ENCODE results near the gene SMPD4. TPM values are rescaled to one million over a fixed set of nuclear protein-coding genes. Genes with fewer than 3 reads are reported as not detected.
A peak's percentile ranks its signal among the peaks of the same experiment; 100 is the strongest.

The SMPD4 gene
- total and polyA plus RNA-seq, 2 of the 13 experiments (the other 11 are each of a cell fraction or from before 2014, with no cell fraction given) = 63.2 to 70.5 TPM

- TF ChIP-seq, protein P1, sequence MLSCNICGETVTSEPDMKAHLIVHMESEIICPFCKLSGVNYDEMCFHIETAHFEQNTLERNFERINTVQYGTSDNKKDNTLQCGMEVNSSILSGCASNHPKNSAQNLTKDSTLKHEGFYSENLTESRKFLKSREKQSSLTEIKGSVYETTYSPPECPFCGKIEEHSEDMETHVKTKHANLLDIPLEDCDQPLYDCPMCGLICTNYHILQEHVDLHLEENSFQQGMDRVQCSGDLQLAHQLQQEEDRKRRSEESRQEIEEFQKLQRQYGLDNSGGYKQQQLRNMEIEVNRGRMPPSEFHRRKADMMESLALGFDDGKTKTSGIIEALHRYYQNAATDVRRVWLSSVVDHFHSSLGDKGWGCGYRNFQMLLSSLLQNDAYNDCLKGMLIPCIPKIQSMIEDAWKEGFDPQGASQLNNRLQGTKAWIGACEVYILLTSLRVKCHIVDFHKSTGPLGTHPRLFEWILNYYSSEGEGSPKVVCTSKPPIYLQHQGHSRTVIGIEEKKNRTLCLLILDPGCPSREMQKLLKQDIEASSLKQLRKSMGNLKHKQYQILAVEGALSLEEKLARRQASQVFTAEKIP (CRISPR knock-in tag; IDR thresholded peaks at IDR 0.05; ENCODE audit: borderline replicate concordance) = no peak
- peak; percentile 58; the same call in 1 of the 2 replicates for TF ChIP-seq SIX4 (CRISPR knock-in tag; IDR thresholded peaks at IDR 0.05)
- peak; percentile 79 for TF ChIP-seq ZNF589 (CRISPR knock-in tag; conservative IDR thresholded peaks at IDR 0.05)
- TF ChIP-seq FOXA3 (CRISPR knock-in tag; IDR thresholded peaks at IDR 0.05) = peak; percentile 62; the same call in 1 of the 2 replicates
- peak; percentile 96; the same call in 1 of the 2 replicates for TF ChIP-seq E2F2 (CRISPR knock-in tag; IDR thresholded peaks at IDR 0.05; ENCODE audit: borderline replicate concordance)
- TF ChIP-seq GMEB2 (CRISPR knock-in tag; IDR thresholded peaks at IDR 0.05; ENCODE audit: low read depth) = 0 out of 2 replicates have a peak, but pooled peaks have one; percentile 53
- TF ChIP-seq MIXL1 (CRISPR knock-in tag; IDR thresholded peaks at IDR 0.05) = peak; percentile 21; the same call in 1 of the 2 replicates
- peak; percentile 55; the same call in 1 of the 2 replicates for TF ChIP-seq HOXA5 (CRISPR knock-in tag; IDR thresholded peaks at IDR 0.05)
- peak; percentile 92 for TF ChIP-seq ATF7-NPFF (CRISPR knock-in tag; IDR thresholded peaks at IDR 0.05; ENCODE audit: low read depth)
- TF ChIP-seq NKX3-1 (CRISPR knock-in tag; IDR thresholded peaks at IDR 0.05) = peak; percentile 43
- TF ChIP-seq BRF2 (CRISPR knock-in tag; IDR thresholded peaks at IDR 0.05) = peak; percentile 83; the same call in 1 of the 2 replicates
- TF ChIP-seq ZNF674 (CRISPR knock-in tag; IDR thresholded peaks at IDR 0.05; ENCODE audit: low read depth) = peak; percentile 52; the same call in 1 of the 2 replicates
- TF ChIP-seq ZNF619 (CRISPR knock-in tag; IDR thresholded peaks at IDR 0.05) = no peak
- TF ChIP-seq MIER3 (CRISPR knock-in tag; IDR thresholded peaks at IDR 0.05; ENCODE audit: borderline replicate concordance) = peak; percentile 65; the same call in 1 of the 2 replicates
- peak; percentile 34 for TF ChIP-seq XRCC5 (optimal IDR thresholded peaks at IDR 0.05; ENCODE audit: low read length)
- TF ChIP-seq ARNTL (CRISPR knock-in tag; IDR thresholded peaks at IDR 0.05) = peak; percentile 32; the same call in 1 of the 2 replicates
- TF ChIP-seq ZNF331 (CRISPR knock-in tag; IDR thresholded peaks at IDR 0.05) = peak; percentile 68
- 0 out of 2 replicates have a peak, but pooled peaks have one; percentile 43 for TF ChIP-seq ZNF251 (CRISPR knock-in tag; IDR thresholded peaks at IDR 0.05)
- TF ChIP-seq NR0B2 (CRISPR knock-in tag; IDR thresholded peaks at IDR 0.05) = peak; percentile 77; the same call in 1 of the 2 replicates
- peak; percentile 98 for TF ChIP-seq CREM (IDR thresholded peaks at IDR 0.05)
- peak; percentile 89 for TF ChIP-seq CREM (CRISPR knock-in tag; IDR thresholded peaks at IDR 0.05)
- TF ChIP-seq FOXO1 (CRISPR knock-in tag; IDR thresholded peaks at IDR 0.05) = peak; percentile 21; the same call in 1 of the 2 replicates
- TF ChIP-seq HNRNPLL (IDR thresholded peaks at IDR 0.05; ENCODE audit: low read depth, low read length, poor library complexity, severe bottlenecking) = peak; percentile 73
- peak; percentile 74 for TF ChIP-seq REPIN1 (CRISPR knock-in tag; IDR thresholded peaks at IDR 0.05; ENCODE audit: borderline replicate concordance, low read depth)
Measured at GRCh38 chr2:130181325-130181879, at the start of gene SMPD4 (continued).

Data from HepG2 (cell line).